NCI-H748 (cell line): ENCODE data around the gene SEPTIN5.
A peak's percentile ranks its signal among the peaks of the same experiment; 100 is the strongest.
"Not testable (repeated sequence)": the region's sequence is repeated elsewhere in the genome, so short reads cannot be mapped to it uniquely, and the experiment has no call there.

ENCODE experiments used
- DNase-seq: peaks from one replicate; lab custom pipeline; 2025; ENCODE audit not compliant: unreplicated experiment; lab: John Stamatoyannopoulos, UW

The SEPTIN5 gene

DNA sequence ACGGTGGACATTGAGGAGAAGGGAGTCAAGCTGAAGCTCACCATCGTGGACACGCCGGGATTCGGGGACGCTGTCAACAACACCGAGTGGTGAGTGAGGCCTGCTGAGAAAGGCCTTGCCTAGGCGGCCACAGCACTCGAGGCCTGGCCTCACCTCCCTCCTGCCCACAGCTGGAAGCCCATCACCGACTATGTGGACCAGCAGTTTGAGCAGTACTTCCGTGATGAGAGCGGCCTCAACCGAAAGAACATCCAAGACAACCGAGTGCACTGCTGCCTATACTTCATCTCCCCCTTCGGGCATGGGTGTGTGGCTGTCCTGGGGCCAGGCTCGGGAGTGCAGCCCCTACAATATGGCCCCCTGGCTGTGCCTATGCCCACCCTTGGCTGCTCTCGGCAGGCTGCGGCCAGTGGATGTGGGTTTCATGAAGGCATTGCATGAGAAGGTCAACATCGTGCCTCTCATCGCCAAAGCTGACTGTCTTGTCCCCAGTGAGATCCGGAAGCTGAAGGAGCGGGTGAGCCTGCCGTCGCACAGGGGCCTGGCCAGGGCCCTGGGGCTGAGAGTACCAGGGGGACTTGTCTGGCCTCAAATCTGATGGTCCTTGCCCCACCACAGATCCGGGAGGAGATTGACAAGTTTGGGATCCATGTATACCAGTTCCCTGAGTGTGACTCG, 6.0 kb downstream of the SEPTIN5 start:
- DNase-seq, result no peak

DNA sequence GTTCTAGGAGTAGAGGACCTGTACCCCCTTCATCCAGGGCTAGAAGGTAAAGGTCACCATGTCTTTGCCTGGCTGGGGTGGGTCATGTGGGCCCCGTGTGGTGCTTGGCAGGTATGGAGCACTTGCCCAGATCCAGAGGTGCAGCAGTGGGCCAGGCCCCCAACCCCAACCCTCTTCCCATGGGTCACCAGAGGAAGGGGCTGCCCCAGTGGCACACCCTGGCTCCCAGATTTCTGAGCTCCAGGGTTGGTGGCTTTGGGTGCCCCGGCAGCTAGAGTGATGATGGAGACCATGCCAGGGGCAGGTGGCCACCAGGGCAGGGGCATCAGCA, 6.7 kb downstream of the SEPTIN5 start:
- no peak for DNase-seq

- no peak for DNase-seq
These were observed 7.3 kb downstream of the SEPTIN5 start for GRCh38 chr22:19721330-19722177.

- DNase-seq, result no peak
These were observed 8.1 kb downstream of the SEPTIN5 start for GRCh38 chr22:19722178-19722981.

- no peak for DNase-seq
These were observed 8.6 kb downstream of the SEPTIN5 start for GRCh38 chr22:19722982-19723231.

DNA sequence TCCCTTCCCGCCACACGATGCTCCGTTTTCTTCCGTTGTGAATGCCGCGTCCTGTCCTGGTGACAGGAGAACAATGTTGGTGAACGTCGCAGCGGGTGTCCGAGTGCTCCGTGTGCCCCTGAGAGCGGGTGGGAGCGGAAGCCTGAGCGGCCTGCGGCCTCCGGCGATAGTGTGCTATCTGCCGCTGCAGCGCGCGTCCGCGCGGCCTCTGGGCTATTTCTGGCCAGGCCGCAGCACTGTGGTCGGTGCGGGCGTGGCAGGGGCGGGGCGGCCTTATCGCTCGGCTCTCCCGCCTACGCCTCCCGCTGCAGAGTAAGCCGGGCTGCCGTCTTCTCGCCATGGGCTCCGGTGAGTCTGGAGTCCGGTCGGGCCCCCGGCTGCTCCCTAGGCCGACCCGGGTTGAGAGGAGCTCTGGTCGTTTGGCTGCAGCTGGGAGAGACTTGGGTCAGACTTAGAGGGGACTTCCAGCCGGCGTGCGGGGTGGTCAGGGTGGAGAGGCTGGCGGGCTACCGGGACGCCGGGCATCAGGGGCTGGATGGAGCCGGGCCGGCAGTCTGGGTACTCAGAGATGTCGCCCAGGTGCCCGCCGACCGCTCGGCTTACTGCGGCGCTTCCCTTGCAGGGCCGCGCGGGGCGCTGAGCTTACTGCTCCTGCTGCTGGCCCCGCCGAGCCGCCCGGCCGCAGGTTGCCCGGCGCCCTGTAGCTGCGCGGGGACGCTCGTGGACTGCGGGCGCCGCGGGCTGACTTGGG, 9.1 kb downstream of the SEPTIN5 start, which contains the start of gene GP1BB:
TSS of gene GP1BB (plus strand) at position 308 of the 751 bp plus-strand sequence. CDS start at position 339, 31 bp downstream.
- peak; percentile 63 for DNase-seq

- DNase-seq, result peak; percentile 73
These were observed 9.9 kb downstream of the SEPTIN5 start for GRCh38 chr22:19723983-19724827.

DNA sequence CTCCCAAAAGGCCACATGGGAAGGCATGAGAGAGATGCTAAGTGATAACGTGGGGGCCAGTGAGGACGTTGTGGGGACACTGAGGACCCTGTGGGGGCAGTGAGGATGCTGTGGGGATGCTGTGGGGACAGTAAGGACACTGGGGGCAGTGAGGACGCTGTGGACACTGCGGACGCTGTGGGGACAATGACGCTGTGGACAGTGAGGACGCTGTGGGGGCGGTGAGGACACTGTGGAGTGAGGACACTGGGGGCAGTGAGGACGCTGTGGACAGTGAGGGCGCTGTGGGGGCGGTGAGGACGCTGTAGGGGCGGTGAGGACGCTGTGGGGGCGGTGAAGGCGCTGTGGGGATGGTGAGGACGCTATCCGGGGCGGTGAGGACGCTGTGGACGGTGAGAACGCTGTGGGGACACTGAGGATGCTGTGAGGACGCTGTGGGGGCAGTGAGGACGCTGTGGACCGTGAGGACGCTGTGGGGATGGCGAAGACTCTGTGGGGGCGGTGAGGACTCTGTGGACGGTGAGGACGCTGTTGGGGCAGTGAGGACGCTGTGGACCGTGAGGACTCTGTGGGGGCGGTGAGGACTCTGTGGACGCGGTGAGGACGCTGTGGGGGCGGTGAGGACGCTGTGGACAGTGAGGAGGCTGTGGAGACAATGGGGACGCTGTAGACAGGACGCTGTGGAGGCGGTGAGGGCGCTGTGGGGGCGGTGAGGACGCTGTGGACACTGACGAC, 10.8 kb downstream of the SEPTIN5 start:
- no peak for DNase-seq

DNA sequence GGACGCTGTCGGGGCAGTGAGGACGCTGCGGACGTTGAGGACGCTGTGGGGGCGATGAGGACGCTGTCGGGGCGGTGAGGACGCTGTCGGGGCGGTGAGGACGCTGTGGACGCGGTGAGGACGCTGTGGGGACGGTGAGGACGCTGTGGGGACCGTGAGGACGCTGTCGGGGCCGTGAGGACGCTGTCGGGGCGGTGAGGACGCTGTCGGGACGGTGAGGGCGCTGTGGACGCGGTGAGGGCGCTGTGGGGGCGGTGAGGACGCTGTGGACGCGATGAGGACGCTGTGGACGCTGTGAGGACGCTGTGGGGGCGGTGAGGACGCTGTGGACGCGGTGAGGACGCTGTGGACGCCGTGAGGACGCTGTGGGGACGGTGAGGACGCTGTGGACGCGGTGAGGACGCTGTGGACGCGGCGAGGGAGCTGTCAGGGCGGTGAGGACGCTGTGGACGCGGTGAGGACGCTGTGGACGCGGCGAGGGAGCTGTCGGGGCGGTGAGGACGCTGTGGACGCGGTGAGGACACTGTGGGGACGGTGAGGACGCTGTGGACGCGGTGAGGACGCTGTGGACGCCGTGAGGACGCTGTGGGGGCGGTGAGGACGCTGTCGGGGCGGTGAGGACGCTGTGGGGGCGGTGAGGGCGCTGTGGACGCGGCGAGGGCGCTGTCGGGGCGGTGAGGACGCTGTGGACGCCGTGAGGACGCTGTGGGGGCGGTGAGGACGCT, 11.9 kb downstream of the SEPTIN5 start:
- DNase-seq, result not testable (repeated sequence)

- DNase-seq, result no peak
These were observed 13.2 kb downstream of the SEPTIN5 start for GRCh38 chr22:19727310-19728150.

DNA sequence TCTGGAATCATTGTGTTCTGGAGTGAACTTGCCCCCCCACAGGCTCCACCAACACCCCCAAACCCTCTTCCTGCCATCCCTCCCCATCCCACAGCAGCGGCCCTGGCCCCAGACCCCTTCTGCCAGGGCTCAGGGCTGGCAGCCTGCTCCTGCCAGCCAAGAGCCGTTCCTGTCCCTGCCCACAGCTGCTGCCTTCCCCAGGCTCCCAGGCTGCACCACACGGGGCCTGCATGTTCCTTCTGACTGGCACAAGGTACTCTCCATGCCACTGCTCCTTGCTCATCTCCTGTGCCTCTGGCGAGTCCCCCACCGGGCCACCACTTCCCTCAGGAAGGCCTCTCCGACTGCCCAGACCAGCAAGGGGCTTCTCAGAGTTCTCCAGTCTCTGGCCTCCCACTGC, 14.0 kb downstream of the SEPTIN5 start:
- DNase-seq, result no peak

GRCh38 chr22:19728836-19729235, 14.5 kb downstream of the SEPTIN5 start:
- DNase-seq, result no peak

- DNase-seq, result no peak
These were observed 15.2 kb downstream of the SEPTIN5 start for GRCh38 chr22:19729507-19729906.

DNA sequence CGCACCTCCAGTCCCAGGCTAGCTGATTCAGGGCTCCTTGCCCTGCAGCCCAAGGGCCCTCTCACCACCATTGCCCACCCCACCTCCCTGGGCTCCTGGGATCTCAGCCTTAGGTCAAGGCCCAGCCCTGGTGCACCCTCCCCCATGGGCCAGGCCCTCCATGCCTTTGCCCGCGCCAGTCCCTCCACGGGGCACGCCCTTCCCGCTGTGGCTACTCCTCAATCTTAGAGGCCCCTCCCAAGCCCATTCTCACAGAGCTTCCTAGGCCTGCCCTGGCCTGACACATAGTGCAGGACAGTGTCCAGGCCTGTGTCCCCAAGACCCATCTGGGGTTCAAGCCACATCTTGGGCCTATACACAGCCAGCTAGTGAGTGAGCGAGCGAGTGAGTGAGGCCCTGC, 15.9 kb downstream of the SEPTIN5 start:
- DNase-seq, result no peak

DNA sequence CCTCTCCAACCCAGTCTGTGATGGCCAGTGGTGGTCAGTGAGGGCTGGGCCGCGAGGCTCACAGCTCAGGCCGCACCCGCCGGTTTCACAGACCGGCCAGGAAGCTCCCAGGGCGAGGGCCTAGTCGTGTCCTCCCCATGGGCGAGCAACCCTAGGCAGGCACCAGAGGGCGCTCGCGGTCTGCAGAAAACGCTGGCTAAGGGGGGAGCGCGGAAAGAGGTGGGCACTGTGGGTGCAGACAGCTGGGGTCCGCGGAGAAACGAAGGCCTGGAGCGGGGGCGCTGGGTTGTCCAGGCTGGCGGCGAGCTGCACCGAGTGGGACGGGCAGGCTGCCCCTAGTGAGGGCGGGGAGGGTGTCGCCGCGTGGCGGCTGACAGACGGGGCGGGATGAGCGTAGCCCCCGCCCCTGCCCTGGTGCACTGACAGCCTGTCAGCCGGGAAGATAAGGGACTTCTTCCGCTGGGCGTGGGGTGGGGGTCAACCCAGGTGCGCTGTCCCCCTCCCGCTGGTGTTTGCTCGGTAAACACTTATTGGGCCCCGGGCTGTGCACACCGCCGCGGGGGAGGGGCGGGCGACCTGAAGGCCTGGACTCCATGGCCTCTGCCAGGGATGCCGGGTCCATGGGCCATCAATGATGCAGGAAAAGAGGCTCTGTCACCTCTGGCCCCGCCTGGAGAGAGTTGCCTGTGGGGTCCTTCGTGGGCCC, 16.5 kb downstream of the SEPTIN5 start:
- peak; percentile 67 for DNase-seq

- no peak for DNase-seq
These were observed 17.2 kb downstream of the SEPTIN5 start for GRCh38 chr22:19731361-19732135.
